ENCODE measurements around the gene MMP12. TPM values are rescaled to one million over a fixed set of nuclear protein-coding genes. Genes with fewer than 3 reads are reported as not detected.

The MMP12 gene
- polyA plus RNA-seq, 2 of the 4 experiments (the other 2 are of a cell fraction) = not detected

- Histone ChIP-seq H3K4me3 (no peak within 1 kb of the TSS), H3K4me1 (no peaks in the 10 kb centered on the region), H3K9me3 (no peaks in the 10 kb centered on the region), H3K27ac (no peak within 1 kb of the TSS), H3K4me2 (no peak within 1 kb of the TSS)
- no peak for DNase-seq (ENCODE audit: low read depth in 1 of 2, low spot score in 1 of 2)
- POLR2A ChIA-PET = interaction anchor here (1.0 kb wide), 1 partner anchor 8 kb away, joined by 3 read pairs; no protein-coding TSS in a partner anchor
- CTCF ChIA-PET = no interaction called here
- 18% methylated on average over 4 of the region's 4 CpGs for WGBS (ENCODE audit: missing lambda C conversion rate)
- TF ChIP-seq, protein P1, sequence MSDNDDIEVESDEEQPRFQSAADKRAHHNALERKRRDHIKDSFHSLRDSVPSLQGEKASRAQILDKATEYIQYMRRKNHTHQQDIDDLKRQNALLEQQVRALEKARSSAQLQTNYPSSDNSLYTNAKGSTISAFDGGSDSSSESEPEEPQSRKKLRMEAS (IDR thresholded peaks at IDR 0.05) = no peak
- no peak for TF ChIP-seq CEBPB (IDR thresholded peaks at IDR 0.05)
- TF ChIP-seq RFX5 (IDR thresholded peaks at IDR 0.05) = no peak
- TF ChIP-seq FOSB (CRISPR knock-in tag; IDR thresholded peaks at IDR 0.05) = no peak
- no peak for TF ChIP-seq SREBF2 (IDR thresholded peaks at IDR 0.05)
- no peak for TF ChIP-seq HEYL (CRISPR knock-in tag; IDR thresholded peaks at IDR 0.05)
- TF ChIP-seq CTCF (IDR thresholded peaks at IDR 0.05) = no peak
- TF ChIP-seq RARB (CRISPR knock-in tag; IDR thresholded peaks at IDR 0.05) = no peak
- ATAC-seq = no peak
- FAIRE-seq = no peak
Measured at GRCh38 chr11:102843489-102843888, 31.3 kb downstream of the MMP12 start, which contains the start of gene MMP3. Gene MMP3, minus strand, starts transcription at chr11:102843609. Its CDS starts 63 bp downstream, at chr11:102843546.

- H3K4me3 ChIP-seq = no peak overlapping the region
- no peaks in the 10 kb centered on the region for H3K9me3 ChIP-seq
- CTCF ChIA-PET = no interaction called here
- POLR2A ChIA-PET = interaction anchor here (1.0 kb wide), 1 partner anchor 8 kb away, joined by 3 read pairs; no protein-coding TSS in a partner anchor
- DNase-seq (ENCODE audit: low read depth in 1 of 2, low spot score in 1 of 2) (no peak), ATAC-seq (no peak), FAIRE-seq (no peak)
- H3K4me1 ChIP-seq = no peaks in the 10 kb centered on the region
- WGBS (ENCODE audit: missing lambda C conversion rate) = 3% methylated on average over 1 of the region's 1 CpG
- H3K4me2 ChIP-seq = no peak overlapping the region
- TF ChIP-seq REST (IDR thresholded peaks at IDR 0.05) (no peak), PHF8 (IDR thresholded peaks at IDR 0.05; ENCODE audit: borderline replicate concordance, low read depth) (no peak), TP53 (CRISPR knock-in tag; IDR thresholded peaks at IDR 0.05) (no peak), CHD2 (IDR thresholded peaks at IDR 0.05; ENCODE audit: low read length, partially characterized antibody) (no peak), RNF2 (IDR thresholded peaks at IDR 0.05; ENCODE audit: borderline replicate concordance, low read depth) (no peak), RFX5 (IDR thresholded peaks at IDR 0.05) (no peak), CTCF (IDR thresholded peaks at IDR 0.05) (no peak), MAZ (IDR thresholded peaks at IDR 0.05; ENCODE audit: borderline replicate concordance, low read depth, low read length) (no peak), ZNF302 (CRISPR knock-in tag; IDR thresholded peaks at IDR 0.05) (no peak), GATA3 (IDR thresholded peaks at IDR 0.05; ENCODE audit: borderline replicate concordance) (no peak), HMGXB4 (CRISPR knock-in tag; IDR thresholded peaks at IDR 0.05; ENCODE audit: borderline replicate concordance) (no peak), HEYL (CRISPR knock-in tag; IDR thresholded peaks at IDR 0.05) (no peak), POLR2A (IDR thresholded peaks at IDR 0.05; ENCODE audit: low read length) (no peak), MAFK (IDR thresholded peaks at IDR 0.05; ENCODE audit: partially characterized antibody) (no peak), HOXB5 (CRISPR knock-in tag; IDR thresholded peaks at IDR 0.05) (no peak), NFE2L2 (conservative IDR thresholded peaks at IDR 0.05; ENCODE audit: low read length) (no peak), NR3C1 (IDR thresholded peaks at IDR 0.05) (no peak)
- TF ChIP-seq, protein P2, sequence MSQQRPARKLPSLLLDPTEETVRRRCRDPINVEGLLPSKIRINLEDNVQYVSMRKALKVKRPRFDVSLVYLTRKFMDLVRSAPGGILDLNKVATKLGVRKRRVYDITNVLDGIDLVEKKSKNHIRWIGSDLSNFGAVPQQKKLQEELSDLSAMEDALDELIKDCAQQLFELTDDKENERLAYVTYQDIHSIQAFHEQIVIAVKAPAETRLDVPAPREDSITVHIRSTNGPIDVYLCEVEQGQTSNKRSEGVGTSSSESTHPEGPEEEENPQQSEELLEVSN (IDR thresholded peaks at IDR 0.05; ENCODE audit: borderline replicate concordance, low read depth) = no peak
- H3K27ac ChIP-seq = no peak overlapping the region
Measured at GRCh38 chr11:102842930-102843329, 31.9 kb downstream of the MMP12 start.

All from A549 (cell line).